IMR-90 (cell line): ENCODE data around the gene PTPMT1. TPM values are rescaled to one million over a fixed set of nuclear protein-coding genes. Genes with fewer than 3 reads are reported as not detected.
A peak's percentile ranks its signal among the peaks of the same experiment; 100 is the strongest.

Source experiments
- ATAC-seq: fragments of 200-7000 bp; cut with Tn5 transposase; 2 replicates; pipeline ENCODE4 v1.9.1; 2020; ENCODE audit warnings: low read depth, mild to moderate bottlenecking, moderate library complexity
- BruUV-seq: library from RNA; stranded (reverse); fragments of 400-500 nt; replicated peaks from 2 replicates; lab custom pipeline; 2021; lab: Mats Ljungman, UMichigan
- CTCF ChIA-PET: fragments of 300-600 bp; formaldehyde crosslinking; extraction: SDS; loops from one replicate; lab custom pipeline; 2021; ENCODE audit warnings: antibody characterized with exemption; lab: Yijun Ruan, JAX
- POLR2A ChIA-PET: fragments of 300-600 bp; sonication (Branson Sonifier 250); formaldehyde crosslinking; loops from one replicate; lab custom pipeline; 2022; ENCODE audit warnings: antibody characterized with exemption; ENCODE audit not compliant: unreplicated experiment; lab: Charles Lee
- DNase-seq: peaks from one replicate; pipeline ENCODE4 v3.0.0; 2013
- H2AFZ ChIP-seq: replicated peaks from 2 replicates; pipeline ENCODE3; 2013; ENCODE audit warnings: low read length, mild to moderate bottlenecking; ENCODE audit not compliant: poor library complexity
- H2AK5ac ChIP-seq: 2 replicates; pipeline ENCODE4 v1.6.1; 2013; ENCODE audit warnings: low read depth, low read length, inconsistent platforms
- H2AK9ac ChIP-seq: replicated peaks from 2 replicates; pipeline ENCODE3; 2013; ENCODE audit warnings: mild to moderate bottlenecking, low read depth, low read length, moderate library complexity; ENCODE audit not compliant: poor library complexity
- H2BK120ac ChIP-seq: 2 replicates; pipeline ENCODE4 v1.6.1; 2013; ENCODE audit warnings: low read depth, low read length, inconsistent platforms
- H2BK15ac ChIP-seq: 3 replicates; pipeline ENCODE4 v1.6.1; 2013; ENCODE audit warnings: low read depth, low read length, inconsistent platforms
- H2BK20ac ChIP-seq: 2 replicates; pipeline ENCODE4 v1.6.1; 2013; ENCODE audit warnings: low read depth, mild to moderate bottlenecking, inconsistent platforms, low read length, moderate library complexity
- H2BK5ac ChIP-seq: 2 replicates; pipeline ENCODE4 v1.6.1; 2013; ENCODE audit warnings: mild to moderate bottlenecking, low read depth, low read length, inconsistent platforms; ENCODE audit not compliant: poor library complexity, severe bottlenecking
- H3K14ac ChIP-seq: replicated peaks from 2 replicates; pipeline ENCODE4 v1.6.1; 2013; ENCODE audit warnings: low read depth, low read length, inconsistent platforms
- H3K18ac ChIP-seq: 2 replicates; pipeline ENCODE4 v1.6.1; 2013; ENCODE audit warnings: low read depth, low read length, control low read depth
- H3K23ac ChIP-seq: 2 replicates; pipeline ENCODE4 v1.6.1; 2013; ENCODE audit warnings: low read depth, low read length, inconsistent platforms
- H3K27ac ChIP-seq: 2 replicates; pipeline ENCODE4 v1.5.1; 2013; ENCODE audit warnings: mild to moderate bottlenecking, control low read depth, low read length; ENCODE audit not compliant: insufficient read depth
- H3K27me3 ChIP-seq: 2 replicates; pipeline ENCODE4 v1.6.1; 2013; ENCODE audit warnings: low read length; ENCODE audit not compliant: control insufficient read depth, insufficient read depth
- H3K36me3 ChIP-seq: 2 replicates; pipeline ENCODE4 v1.6.1; 2013; ENCODE audit warnings: low read length, mixed read lengths; ENCODE audit not compliant: control insufficient read depth, insufficient read depth
- H3K4ac ChIP-seq: 2 replicates; pipeline ENCODE4 v1.6.1; 2013; ENCODE audit warnings: low read depth, low read length, inconsistent platforms
- H3K4me1 ChIP-seq: 2 replicates; pipeline ENCODE4 v1.6.1; 2013; ENCODE audit warnings: low read length, mixed read lengths; ENCODE audit not compliant: control insufficient read depth, insufficient read depth
- H3K4me2 ChIP-seq: 2 replicates; pipeline ENCODE4 v1.6.1; 2013; ENCODE audit warnings: low read depth, mild to moderate bottlenecking, control low read depth, low read length, moderate library complexity
- H3K4me3 ChIP-seq: 2 replicates; pipeline ENCODE4 v1.5.1; 2013; ENCODE audit warnings: low read depth, mild to moderate bottlenecking, control low read depth, low read length, moderate library complexity; ENCODE audit not compliant: insufficient read depth
- H3K56ac ChIP-seq: 2 replicates; pipeline ENCODE4 v1.6.1; 2013; ENCODE audit warnings: low read length, inconsistent platforms; ENCODE audit not compliant: insufficient read depth; ENCODE audit errors: extremely low read depth
- H3K79me1 ChIP-seq, 2 experiments: 2 replicates each; pipeline ENCODE4 v1.6.1; 2013; ENCODE audit warnings: low read length in 2 of 2, inconsistent platforms in 1 of 2, low read depth in 1 of 2
- H3K9ac ChIP-seq: 2 replicates; pipeline ENCODE4 v1.6.1; 2013; ENCODE audit warnings: low read depth, low read length, control low read depth
- H3K9me1 ChIP-seq: 2 replicates; pipeline ENCODE4 v1.6.1; 2013; ENCODE audit warnings: low read length, inconsistent platforms; ENCODE audit not compliant: insufficient read depth
- H3K9me3 ChIP-seq: 2 replicates; pipeline ENCODE4 v1.6.1; 2013; ENCODE audit warnings: low read length; ENCODE audit not compliant: control insufficient read depth, insufficient read depth
- H4K20me1 ChIP-seq: 2 replicates; pipeline ENCODE4 v1.6.1; 2013; ENCODE audit warnings: low read length, inconsistent platforms; ENCODE audit not compliant: insufficient read depth
- H4K5ac ChIP-seq: 2 replicates; pipeline ENCODE4 v1.6.1; 2013; ENCODE audit warnings: mild to moderate bottlenecking, low read depth, low read length, control low read depth
- H4K8ac ChIP-seq, 2 experiments: 2 replicates each; pipeline ENCODE4 v1.6.1; 2013; ENCODE audit warnings: low read depth in 2 of 2, low read length in 2 of 2, control low read depth in 1 of 2, inconsistent platforms in 1 of 2
- H4K91ac ChIP-seq: 2 replicates; pipeline ENCODE4 v1.6.1; 2013; ENCODE audit warnings: low read depth, low read length, inconsistent platforms; ENCODE audit not compliant: insufficient read depth
- FOS ChIP-seq: fragments of 150-350 bp; IDR thresholded peaks from 2 replicates; pipeline ENCODE4 v1.6.1; 2016; ENCODE audit warnings: low read depth, low read length
- MAFK ChIP-seq: IDR thresholded peaks from 2 replicates; pipeline ENCODE4 v1.6.1; 2012; ENCODE audit warnings: low read depth, low read length, improper control_type of control experiment
- POLR2A ChIP-seq: IDR thresholded peaks from 2 replicates; pipeline ENCODE4 v1.6.1; 2012; ENCODE audit warnings: mild to moderate bottlenecking, low read depth, low read length
- SMC3 ChIP-seq: fragments of 150-350 bp; IDR thresholded peaks from 2 replicates; pipeline ENCODE4 v1.6.1; 2016; ENCODE audit warnings: low read depth, mild to moderate bottlenecking, antibody characterized with exemption, low read length, moderate library complexity
- WGBS, 2 experiments: methylation state at CpG; one replicate each; pipeline versions ENCODE4 v1.1.5 to v1.1.7; 2013; ENCODE audit warnings: missing lambda C conversion rate in 2 of 2; ENCODE audit not compliant: insufficient read length in 1 of 2; ENCODE audit errors: extremely low coverage in 2 of 2; 5-methylcytosine and 5-hydroxymethylcytosine counted together
- dilution Hi-C: fragments of 300-500 bp; cut with HindIII; formaldehyde crosslinking; loops from one replicate; pipeline ENCODE4 v1.14.3; 2018; ENCODE audit warnings: low sequenced_read_pairs; ENCODE audit not compliant: unreplicated experiment
- in situ Hi-C: fragments of 300-500 bp; cut with MboI; formaldehyde crosslinking; loops from 3 replicates; pipeline ENCODE4 v1.14.3; 2019; ENCODE audit warnings: low sequenced_read_pairs, inconsistent platforms, mixed read lengths
- intact Hi-C: fragments of 100-400 bp; cut with micrococcal nuclease; formaldehyde crosslinking; loops from 2 replicates; pipeline ENCODE4 v1.10.0; 2022
- polyA plus RNA-seq, 3 experiments: library from polyadenylated mRNA; depleted of rRNA; stranded (reverse); fragments of >200 nt; gene quantifications; 2 replicates each; pipeline ENCODE4 v1.2.3, GENCODE V29; 2012; ENCODE audit warnings: low replicate concordance in 1 of 3
- total RNA-seq: library from RNA; depleted of rRNA; stranded (reverse); fragments of >200 nt; gene quantifications from 2 replicates; pipeline ENCODE4 v1.2.3, GENCODE V29; 2012

The PTPMT1 gene
- total and polyA plus RNA-seq, 2 of the 4 experiments (the other 2 are of a cell fraction) = 51.6 to 55.0 TPM

DNA sequence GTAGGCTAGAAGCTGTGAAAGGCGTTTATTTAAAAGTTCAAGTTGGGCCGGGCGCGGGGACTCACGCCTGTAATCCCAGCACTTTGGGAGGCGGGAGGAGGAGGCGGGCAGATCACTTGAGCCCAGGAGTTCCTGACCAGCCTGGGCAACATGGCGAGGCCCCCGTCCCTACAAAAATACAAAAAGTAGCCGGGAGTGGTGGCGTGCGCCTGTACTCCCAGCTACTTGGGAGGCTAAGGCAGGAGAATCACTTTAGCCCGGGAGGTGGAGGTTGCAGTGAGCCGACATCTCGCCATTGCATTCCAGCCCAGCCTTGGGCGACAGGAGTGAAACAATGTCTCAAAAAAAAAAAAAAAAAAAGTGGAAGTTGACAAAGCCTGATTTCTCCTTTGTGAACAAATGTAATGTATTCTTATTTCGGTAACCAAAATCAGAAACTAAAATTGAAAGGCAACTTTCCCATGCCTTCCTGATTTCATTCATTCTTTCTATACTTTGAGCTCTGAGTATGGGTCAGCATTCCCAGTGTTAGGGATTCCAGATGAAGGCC lies 825 bp downstream of the PTPMT1 start:
- H3K4ac ChIP-seq = peak overlapping the region; percentile 90
- H3K9me3 ChIP-seq = no peaks in the 10 kb centered on the region
- peak overlapping the region; percentile 97 to 100; a peak in 3 of 4 replicates for H4K8ac ChIP-seq
- H3K18ac ChIP-seq = no peak overlapping the region
- no CpG with 5 or more reads among the region's 17 CpGs for WGBS, 2 experiments
- ChIA-PET CTCF (interaction anchor here (1.5 kb wide), 1 partner anchor 13 kb away, joined by 4 read pairs; no protein-coding TSS in a partner anchor), POLR2A (interaction anchor here (0.6 kb wide), 1 partner anchor 38 kb away, joined by 3 read pairs; no protein-coding TSS in a partner anchor)
- peaks cover 32 to 56% of the 10 kb centered on the region in 2 experiments for H3K79me1 ChIP-seq
- peak overlapping the region; percentile 89 for H4K5ac ChIP-seq
- H3K9me1 ChIP-seq = peaks cover 3% of the 10 kb centered on the region; the same call in 1 of the 2 replicates
- peak overlapping the region; percentile 85 for H2BK5ac ChIP-seq
- H3K4me3 ChIP-seq = peak overlapping the region; percentile 95
- no TSS peak for BruUV-seq
- peak overlapping the region; percentile 99 for H2AFZ ChIP-seq
- H3K27me3 ChIP-seq = no peaks in the 10 kb centered on the region
- H3K4me2 ChIP-seq = peak overlapping the region; percentile 90
- peak overlapping the region; percentile 96 for H3K9ac ChIP-seq
- dilution Hi-C loops = no loop called here
- peak overlapping the region; percentile 58 for H4K91ac ChIP-seq
- 0 out of 2 replicates have a peak overlapping the region, but pooled peaks have one; percentile 71 for H3K56ac ChIP-seq
- ATAC-seq (no peak; the same call in 1 of the 2 replicates), DNase-seq (no peak)
- peak overlapping the region; percentile 94 for H3K14ac ChIP-seq
- H2BK120ac ChIP-seq = no peak overlapping the region
- H2AK5ac ChIP-seq = peak overlapping the region; percentile 93; the same call in 1 of the 2 replicates
- no peak overlapping the region for H2BK20ac ChIP-seq
- in situ Hi-C loops = no loop called here
- H4K20me1 ChIP-seq = no peaks in the 10 kb centered on the region
- H2AK9ac ChIP-seq = peak overlapping the region; percentile 99
- H3K27ac ChIP-seq = no peak overlapping the region; the same call in 1 of the 2 replicates
- H3K4me1 ChIP-seq = peaks cover 4% of the 10 kb centered on the region
- no peak for TF ChIP-seq FOS
- TF ChIP-seq POLR2A = no peak
- TF ChIP-seq MAFK = no peak
- TF ChIP-seq SMC3 = no peak
- intact Hi-C loops = no loop called here
- H3K23ac ChIP-seq = peak overlapping the region; percentile 95
- no peak overlapping the region for H2BK15ac ChIP-seq
- H3K36me3 ChIP-seq = peaks cover 12% of the 10 kb centered on the region
